CD4-positive, alpha-beta memory T cell (primary cell): ENCODE data around the gene ATXN7. TPM values are rescaled to one million over a fixed set of nuclear protein-coding genes. Genes with fewer than 3 reads are reported as not detected.

Experiments
- CTCF ChIA-PET: fragments of 350-600 bp; sonication (Branson Sonifier 250); formaldehyde crosslinking; loops from one replicate; lab custom pipeline; 2021; ENCODE audit warnings: inconsistent platforms; ENCODE audit not compliant: partially characterized antibody; lab: Charles Lee
- POLR2A ChIA-PET: fragments of 350-600 bp; sonication (Branson Sonifier 250); formaldehyde crosslinking; loops from one replicate; lab custom pipeline; 2021; ENCODE audit not compliant: partially characterized antibody; lab: Charles Lee
- DNase-seq, 5 donors: peaks; one replicate each; pipeline versions ENCODE4 v3.0.0 to v3.0.0-alpha.2; 2020 to 2022; ENCODE audit warnings: mixed read lengths in 1 of 5
- H3K27ac ChIP-seq: one replicate; pipeline ENCODE4 v1.7.0; 2013; ENCODE audit warnings: low read depth, low read length
- H3K27me3 ChIP-seq: 2 replicates; pipeline ENCODE4 v1.7.0; 2013; ENCODE audit warnings: mild to moderate bottlenecking, low read length, moderate library complexity; ENCODE audit not compliant: insufficient read depth
- H3K36me3 ChIP-seq: 2 replicates; pipeline ENCODE4 v1.7.0; 2013; ENCODE audit warnings: mild to moderate bottlenecking, low read length, moderate library complexity; ENCODE audit not compliant: insufficient read depth
- H3K4me1 ChIP-seq: 2 replicates; pipeline ENCODE4 v1.7.0; 2013; ENCODE audit warnings: mild to moderate bottlenecking, low read length, moderate library complexity; ENCODE audit not compliant: insufficient read depth
- H3K4me3 ChIP-seq, 2 donors: one replicate each; pipeline ENCODE4 v1.7.0; 2013; ENCODE audit warnings: low read length in 2 of 2, mild to moderate bottlenecking in 1 of 2
- H3K9me3 ChIP-seq, 2 donors: one replicate each; pipeline ENCODE4 v1.7.0; 2013; ENCODE audit warnings: low read length in 2 of 2, control low read depth in 1 of 2; ENCODE audit not compliant: control insufficient read depth in 1 of 2
- H3K27ac Mint-ChIP-seq, 7 donors: one replicate each; pipeline ENCODE4 v1.8.0; 2020 to 2021; ENCODE audit warnings: mixed read lengths in 7 of 7, mild to moderate bottlenecking in 6 of 7, inconsistent platforms in 3 of 7, moderate library complexity in 3 of 7
- H3K27me3 Mint-ChIP-seq, 2 donors: one replicate each; pipeline ENCODE4 v1.8.0; 2020 to 2021; ENCODE audit warnings: mixed read lengths in 2 of 2
- H3K36me3 Mint-ChIP-seq, 2 donors: one replicate each; pipeline ENCODE4 v1.8.0; 2020 to 2021; ENCODE audit warnings: mixed read lengths in 2 of 2, inconsistent platforms in 1 of 2, mild to moderate bottlenecking in 1 of 2
- H3K4me1 Mint-ChIP-seq, 4 donors: one replicate each; pipeline ENCODE4 v1.8.0; 2020 to 2021; ENCODE audit warnings: mixed read lengths in 4 of 4, mild to moderate bottlenecking in 1 of 4
- H3K4me3 Mint-ChIP-seq, 8 donors: one replicate each; pipeline ENCODE4 v1.8.0; 2020 to 2021; ENCODE audit warnings: mixed read lengths in 8 of 8, mild to moderate bottlenecking in 7 of 8, moderate library complexity in 6 of 8, inconsistent platforms in 3 of 8
- H3K9me3 Mint-ChIP-seq, 8 donors: one replicate each; pipeline ENCODE4 v1.8.0; 2020 to 2021; ENCODE audit warnings: mixed read lengths in 8 of 8, mild to moderate bottlenecking in 5 of 8, inconsistent platforms in 3 of 8, moderate library complexity in 1 of 8
- intact Hi-C: fragments of 100-400 bp; cut with micrococcal nuclease; formaldehyde crosslinking; loops from one replicate; pipeline ENCODE4 v1.15.1; 2023
- polyA plus RNA-seq, 2 donors: library from polyadenylated mRNA; unstranded; fragments of 300-500 nt; fragmentation: Illumina TruSeq; gene quantifications; one replicate each; pipeline ENCODE4 v1.2.3, GENCODE V29; 2021
- total RNA-seq, 2 experiments: library from RNA; stranded (reverse); gene quantifications; one replicate each; pipeline ENCODE4 v1.2.3, GENCODE V29; 2021

ATXN7 gene
- total and polyA plus RNA-seq, 4 experiments from 2014 or later = 13.4 to 160 (median 89.2) TPM

DNA sequence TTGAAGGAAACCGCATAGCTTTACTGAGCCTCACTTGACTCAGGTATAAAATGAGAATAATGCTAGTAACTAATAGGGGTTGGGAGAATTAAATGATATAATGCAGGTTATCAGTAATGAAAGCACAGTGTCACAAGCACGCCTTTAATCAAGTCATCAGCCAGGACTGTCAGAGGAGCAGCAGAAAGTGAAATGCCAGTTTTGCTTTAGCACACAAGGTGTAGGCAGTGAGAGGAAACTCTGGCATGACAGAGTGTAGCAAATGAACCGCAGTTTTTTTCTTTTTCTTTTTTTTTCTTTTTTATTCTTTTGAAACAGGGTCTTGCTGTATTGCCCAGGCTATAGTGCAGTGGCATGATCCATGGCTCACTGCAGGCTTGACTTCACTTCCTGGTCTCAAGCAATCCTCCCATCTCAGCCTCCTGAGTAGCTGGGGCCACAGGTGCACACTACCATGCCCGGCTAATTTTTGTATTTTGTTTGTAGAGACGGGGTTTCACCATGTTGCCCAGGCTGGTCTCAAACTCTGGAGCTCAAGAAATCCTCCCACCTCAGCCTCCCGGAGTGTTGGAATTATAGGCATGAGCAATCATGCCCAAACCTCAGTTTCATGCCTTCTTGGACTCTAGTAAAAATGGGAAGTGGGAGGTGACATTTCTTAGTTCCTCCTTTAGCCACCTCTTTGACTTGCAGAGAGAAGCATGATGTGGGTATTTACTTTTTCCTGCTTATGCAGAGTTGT lies 58.2 kb downstream of the ATXN7 start:
- Mint-ChIP-seq H3K27me3 (no peaks in the 10 kb centered on the region), H3K4me3 (no peak overlapping the region), H3K36me3 (peaks cover 65 to 73% of the 10 kb centered on the region in 2 donors), H3K9me3 (no peaks in the 10 kb centered on the region), H3K27ac (peak overlapping the region in 1 of 7 donors; percentile 61), H3K4me1 (peaks cover 21 to 55% (median 45%) of the 10 kb centered on the region in 4 donors)
- no peaks in the 10 kb centered on the region for H3K27me3 ChIP-seq
- H3K4me1 ChIP-seq = no peaks in the 10 kb centered on the region
- peaks cover 22% of the 10 kb centered on the region for H3K36me3 ChIP-seq
- ChIA-PET POLR2A (no interaction called here), CTCF (no interaction called here)
- H3K27ac ChIP-seq = no peak overlapping the region
- DNase-seq = no peak
- intact Hi-C loops = no loop called here
- H3K4me3 ChIP-seq = no peak overlapping the region
- H3K9me3 ChIP-seq = no peaks in the 10 kb centered on the region

DNA sequence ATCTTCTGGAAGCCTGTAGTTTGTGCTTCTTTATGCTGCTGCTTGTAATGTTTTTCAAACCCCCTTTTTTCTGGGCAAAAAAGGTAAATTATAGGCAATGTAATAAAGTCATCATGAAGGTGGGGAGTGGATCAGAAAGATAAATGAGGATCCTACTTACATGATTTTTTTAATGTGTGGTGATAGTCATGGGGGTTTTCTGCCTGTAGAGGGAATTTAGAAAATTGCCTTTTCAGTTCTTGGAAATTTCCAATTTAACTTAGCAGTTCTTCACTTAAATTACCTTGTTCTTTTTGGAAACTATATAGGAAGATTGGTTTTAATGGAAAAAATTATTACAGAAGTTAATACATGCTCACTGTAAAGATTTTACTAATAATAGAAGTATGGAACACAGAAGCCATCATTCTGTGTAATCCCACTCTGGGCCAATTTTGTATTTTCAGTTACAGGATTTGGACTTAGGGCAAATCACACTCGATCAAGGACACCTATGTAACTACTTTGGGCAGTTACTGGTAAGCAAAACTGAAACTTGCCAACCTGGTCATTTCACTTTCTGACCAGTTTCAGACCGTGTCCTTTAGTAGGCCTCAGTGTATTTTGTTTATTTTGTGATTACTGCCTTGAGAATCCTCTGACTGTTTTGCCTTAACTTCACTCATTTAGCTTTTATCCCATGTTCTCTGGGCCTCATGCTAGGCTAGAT lies 59.0 kb downstream of the ATXN7 start:
- DNase-seq = no peak
- H3K9me3 Mint-ChIP-seq = no peaks in the 10 kb centered on the region
- H3K36me3 Mint-ChIP-seq = peaks cover 59 to 75% of the 10 kb centered on the region in 2 donors
- no peak overlapping the region for H3K4me3 Mint-ChIP-seq
- POLR2A ChIA-PET = no interaction called here
- CTCF ChIA-PET = no interaction called here
- Histone ChIP-seq H3K4me1 (no peaks in the 10 kb centered on the region), H3K36me3 (peaks cover 17% of the 10 kb centered on the region), H3K27ac (no peak overlapping the region), H3K4me3 (no peak overlapping the region), H3K9me3 (no peaks in the 10 kb centered on the region), H3K27me3 (no peaks in the 10 kb centered on the region)
- no peaks in the 10 kb centered on the region for H3K27me3 Mint-ChIP-seq
- peak overlapping the region in 3 of 7 donors; percentile 21 to 41 (median 31) for H3K27ac Mint-ChIP-seq
- peaks cover 23 to 59% (median 48%) of the 10 kb centered on the region in 4 donors for H3K4me1 Mint-ChIP-seq
- intact Hi-C loops = no loop called here

DNA sequence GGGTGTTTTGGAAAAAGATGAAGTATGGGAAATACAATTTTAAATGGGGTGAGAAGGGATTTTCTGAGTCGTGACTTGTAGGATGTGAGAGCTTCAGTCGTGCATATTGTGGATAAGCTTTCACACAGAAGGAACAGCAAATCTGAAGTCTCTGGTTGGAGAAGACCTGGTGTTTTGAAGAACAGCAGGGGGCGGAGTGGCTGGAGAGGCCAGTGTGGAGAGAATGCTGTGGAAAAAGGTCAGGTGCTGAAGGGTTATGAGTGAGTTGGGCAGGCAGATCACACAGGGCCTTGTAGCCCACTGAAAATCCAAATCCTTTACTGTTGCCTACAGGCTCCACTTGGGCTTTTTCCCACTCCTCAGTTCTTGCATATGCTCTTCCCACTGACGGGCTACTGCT lies 62.6 kb downstream of the ATXN7 start:
- H3K4me1 ChIP-seq = peaks cover 5% of the 10 kb centered on the region
- no peaks in the 10 kb centered on the region for H3K27me3 ChIP-seq
- H3K36me3 Mint-ChIP-seq = peaks cover 38 to 58% of the 10 kb centered on the region in 2 donors
- ChIA-PET CTCF (no interaction called here), POLR2A (no interaction called here)
- H3K27ac ChIP-seq = no peak overlapping the region
- no peaks in the 10 kb centered on the region for H3K9me3 Mint-ChIP-seq
- H3K4me3 ChIP-seq = no peak overlapping the region
- peaks cover 32 to 75% (median 53%) of the 10 kb centered on the region in 4 donors for H3K4me1 Mint-ChIP-seq
- no peaks in the 10 kb centered on the region for H3K27me3 Mint-ChIP-seq
- H3K9me3 ChIP-seq = no peaks in the 10 kb centered on the region
- no peak overlapping the region for H3K27ac Mint-ChIP-seq
- no peak for DNase-seq
- no peak overlapping the region for H3K4me3 Mint-ChIP-seq
- H3K36me3 ChIP-seq = peaks cover 6% of the 10 kb centered on the region
- intact Hi-C loops = no loop called here

DNA sequence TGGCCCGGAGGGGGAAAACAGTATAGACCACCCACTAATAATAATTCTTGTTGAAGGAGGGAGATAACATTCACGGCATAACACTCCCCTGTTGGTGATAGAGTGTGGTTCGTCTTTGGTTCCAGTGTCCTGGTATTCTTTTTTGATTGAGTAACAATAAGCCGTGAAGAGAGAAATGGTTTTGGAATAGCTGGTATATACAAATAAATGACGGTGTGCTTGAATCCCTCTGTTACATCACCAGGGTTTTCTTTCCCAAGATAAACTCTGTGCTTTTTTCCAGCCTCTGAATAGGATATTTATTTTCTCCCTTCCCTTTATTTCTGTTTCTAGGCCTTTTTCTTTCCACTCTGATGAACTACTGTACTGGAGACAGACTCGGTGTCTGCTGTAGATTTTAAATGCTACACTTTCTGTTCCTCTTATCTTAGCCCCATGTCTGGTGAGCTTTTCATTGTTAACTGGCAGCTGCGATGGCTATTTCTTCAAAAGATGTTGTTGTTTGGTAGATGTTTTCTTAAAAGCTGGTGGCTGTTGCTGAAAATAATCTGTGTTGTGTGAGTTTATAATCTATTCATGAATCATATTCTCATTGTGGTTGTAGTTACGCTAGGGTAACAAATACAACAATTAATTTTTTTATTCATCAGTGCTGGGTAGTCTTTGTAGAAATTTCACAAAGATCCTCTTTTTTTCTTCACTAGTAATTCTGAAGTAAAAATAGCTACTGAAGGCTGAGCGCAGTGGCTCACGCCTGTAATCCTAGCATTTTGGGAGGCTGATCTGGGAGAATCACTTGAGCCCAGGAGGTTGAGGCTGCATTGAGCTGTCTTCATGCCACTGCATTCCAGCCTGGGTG lies 64.0 kb downstream of the ATXN7 start:
- Mint-ChIP-seq H3K9me3 (no peaks in the 10 kb centered on the region), H3K27me3 (no peaks in the 10 kb centered on the region), H3K4me3 (no peak overlapping the region), H3K4me1 (peaks cover 37 to 78% (median 62%) of the 10 kb centered on the region in 4 donors), H3K27ac (peak overlapping the region in 5 of 7 donors; percentile 5 to 73 (median 26)), H3K36me3 (peaks cover 28 to 48% of the 10 kb centered on the region in 2 donors)
- intact Hi-C loops = no loop called here
- peaks cover 6% of the 10 kb centered on the region for H3K36me3 ChIP-seq
- H3K27ac ChIP-seq = no peak overlapping the region
- H3K4me3 ChIP-seq = no peak overlapping the region
- peaks cover 17% of the 10 kb centered on the region for H3K4me1 ChIP-seq
- ChIA-PET POLR2A (interaction anchor here (1.1 to 1.6 kb wide), 3 partner anchors 10 to 96 kb away, joined by 4 read pairs; no protein-coding TSS in a partner anchor), CTCF (interaction anchor here (0.7 to 1.9 kb wide), 3 partner anchors 10 to 66 kb away, joined by 3 to 8 read pairs (median 3); no protein-coding TSS in a partner anchor)
- no peak for DNase-seq
- no peaks in the 10 kb centered on the region for H3K9me3 ChIP-seq
- H3K27me3 ChIP-seq = no peaks in the 10 kb centered on the region

DNA sequence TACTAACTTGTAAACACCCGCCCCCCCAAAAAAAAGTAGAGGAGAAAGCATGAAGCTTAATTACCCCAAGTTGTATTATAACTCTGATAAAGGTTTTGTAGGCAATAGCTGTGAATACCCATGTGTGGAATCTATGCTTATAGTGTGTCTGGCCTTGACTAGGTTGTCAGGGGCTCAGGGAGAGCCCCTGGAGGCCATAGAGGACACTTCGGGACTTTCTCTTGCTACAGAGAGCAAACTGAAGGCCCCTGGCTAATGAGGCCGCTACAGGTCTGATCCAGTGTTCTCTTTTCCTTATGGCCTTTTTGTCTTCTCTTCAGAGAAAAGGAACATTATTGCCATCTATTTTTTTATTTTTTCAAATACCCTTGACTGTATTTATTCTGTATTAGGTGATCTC lies 67.6 kb downstream of the ATXN7 start:
- Histone ChIP-seq H3K27ac (no peak overlapping the region), H3K27me3 (no peaks in the 10 kb centered on the region), H3K36me3 (peaks cover under 1% of the 10 kb centered on the region), H3K9me3 (no peaks in the 10 kb centered on the region), H3K4me1 (peaks cover 48% of the 10 kb centered on the region), H3K4me3 (no peak overlapping the region)
- no peak overlapping the region for H3K4me3 Mint-ChIP-seq
- POLR2A ChIA-PET = no interaction called here
- no peak for DNase-seq
- intact Hi-C loops = no loop called here
- peaks cover 48 to 85% (median 65%) of the 10 kb centered on the region in 4 donors for H3K4me1 Mint-ChIP-seq
- peak overlapping the region in 5 of 7 donors; percentile 27 to 67 (median 64) for H3K27ac Mint-ChIP-seq
- H3K27me3 Mint-ChIP-seq = no peaks in the 10 kb centered on the region
- CTCF ChIA-PET = interaction anchor here (0.7 kb wide), 1 partner anchor 31 kb away, joined by 3 read pairs; no protein-coding TSS in a partner anchor
- no peaks in the 10 kb centered on the region for H3K9me3 Mint-ChIP-seq
- peaks cover 4 to 20% of the 10 kb centered on the region in 2 donors for H3K36me3 Mint-ChIP-seq

DNA sequence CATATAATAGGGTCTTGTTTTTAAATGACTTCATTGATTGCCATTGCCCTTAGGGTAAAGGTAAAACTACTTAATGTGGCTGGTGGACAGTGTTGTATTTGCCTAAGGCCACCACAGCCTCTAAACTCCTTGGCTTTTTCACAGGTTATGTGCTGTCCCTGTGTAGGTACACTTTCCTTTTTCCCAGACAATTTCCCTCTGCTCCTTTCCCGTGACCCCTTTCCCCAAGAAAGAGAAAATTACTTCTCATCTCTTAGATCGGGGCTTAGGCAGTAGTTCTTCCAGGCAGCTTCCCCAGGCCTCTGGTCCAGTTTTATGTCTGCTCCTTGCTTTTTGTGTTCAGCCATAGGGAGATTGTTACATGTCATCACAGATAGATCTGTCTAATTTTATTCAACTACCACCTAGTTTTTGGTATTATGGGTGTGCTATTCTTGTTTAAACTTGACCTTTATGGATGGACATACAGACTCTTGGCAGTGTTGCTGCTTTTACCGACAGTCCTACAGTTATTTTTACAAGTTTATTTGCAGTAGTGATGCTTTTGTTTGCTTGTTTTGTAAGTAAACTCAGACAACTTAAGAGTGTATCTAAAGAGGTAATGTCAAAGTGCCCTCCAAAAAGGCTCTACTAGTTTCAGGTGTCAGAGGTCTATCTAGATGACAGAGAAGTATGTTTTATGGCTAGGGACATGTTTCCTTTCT lies 69.0 kb downstream of the ATXN7 start:
- no peaks in the 10 kb centered on the region for H3K27me3 ChIP-seq
- no peak overlapping the region for H3K27ac ChIP-seq
- H3K4me3 ChIP-seq = no peak overlapping the region
- Mint-ChIP-seq H3K4me3 (peak overlapping the region in 3 of 8 donors; percentile 33 to 69 (median 47)), H3K27me3 (no peaks in the 10 kb centered on the region), H3K27ac (peak overlapping the region; percentile 58 to 90 (median 74)), H3K9me3 (no peaks in the 10 kb centered on the region), H3K4me1 (peaks cover 56 to 88% (median 66%) of the 10 kb centered on the region in 4 donors), H3K36me3 (peaks cover 2 to 8% of the 10 kb centered on the region in 2 donors)
- POLR2A ChIA-PET = no interaction called here
- CTCF ChIA-PET = interaction anchor here (1.5 to 1.6 kb wide), 2 partner anchors 29 to 91 kb away, joined by 4 to 6 read pairs; partner anchors contain the start of gene PSMD6
- intact Hi-C loops = no loop called here
- peaks cover 60% of the 10 kb centered on the region for H3K4me1 ChIP-seq
- no peaks in the 10 kb centered on the region for H3K9me3 ChIP-seq
- no peak for DNase-seq
- no peaks in the 10 kb centered on the region for H3K36me3 ChIP-seq
